ENCODE measurements around the gene CECR2. TPM values are rescaled to one million over a fixed set of nuclear protein-coding genes. Genes with fewer than 3 reads are reported as not detected.
A peak's percentile ranks its signal among the peaks of the same experiment; 100 is the strongest.

CECR2 gene

DNA sequence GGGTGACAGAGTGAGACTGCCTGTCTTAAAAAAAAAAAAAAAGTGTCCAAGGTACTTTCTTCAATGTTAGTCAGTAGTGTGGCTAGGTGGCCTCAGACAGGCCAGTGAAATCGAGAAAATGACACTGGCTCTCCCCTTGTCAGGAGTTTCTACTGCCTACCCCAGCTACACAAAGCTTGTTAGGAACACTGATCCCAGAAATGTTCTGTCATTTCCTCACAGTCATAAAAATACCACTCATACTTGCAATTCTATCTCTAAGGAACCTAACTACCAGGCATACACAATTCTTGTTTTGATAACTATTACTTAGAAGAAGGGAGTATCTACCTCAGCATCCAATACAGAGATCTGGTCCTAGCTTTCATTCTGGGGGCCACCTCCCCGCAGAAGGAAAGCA, 228.0 kb downstream of the CECR2 start:
- Histone ChIP-seq H3K9me3 (replicated peaks; ENCODE audit: low read length) (no peaks in the 10 kb centered on the region), H3K4me2 (ENCODE audit: low read length) (no peak overlapping the region), H3K9ac (ENCODE audit: low read depth, low read length) (peak overlapping the region; percentile 45), H3K4me3 (ENCODE audit: low read length) (no peak overlapping the region), H3K27me3 (ENCODE audit: control insufficient read depth, insufficient read depth, low read length) (no peaks in the 10 kb centered on the region), H3K36me3 (ENCODE audit: insufficient read depth, low read length) (peaks cover 76% of the 10 kb centered on the region), H3K4me1 (ENCODE audit: control insufficient read depth, insufficient read depth, low read length) (peaks cover 8% of the 10 kb centered on the region)

DNA sequence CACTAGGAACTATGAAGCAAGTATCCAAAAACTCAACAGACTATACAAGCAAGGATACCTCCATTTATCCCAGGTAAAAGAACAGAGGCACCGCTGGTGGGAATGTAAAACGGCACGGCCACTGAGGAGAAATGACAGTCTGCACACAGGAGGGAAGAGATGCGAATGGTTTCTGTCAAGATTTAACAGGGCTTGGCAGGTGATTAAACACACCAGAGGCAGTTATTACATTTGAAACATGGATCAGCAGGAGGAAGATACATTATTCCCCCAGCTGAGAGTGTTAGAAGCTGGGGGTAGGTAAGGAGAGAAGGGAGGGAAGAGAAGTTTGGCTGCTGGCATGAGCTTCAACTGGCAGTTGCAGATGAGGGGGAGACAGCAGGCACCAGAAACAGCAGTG, 229.1 kb downstream of the CECR2 start:
- Histone ChIP-seq H3K4me3 (ENCODE audit: low read length) (no peak overlapping the region), H3K9ac (ENCODE audit: low read depth, low read length) (no peak overlapping the region), H3K4me1 (ENCODE audit: control insufficient read depth, insufficient read depth, low read length) (peaks cover 8% of the 10 kb centered on the region), H3K4me2 (ENCODE audit: low read length) (no peak overlapping the region), H3K27me3 (ENCODE audit: control insufficient read depth, insufficient read depth, low read length) (no peaks in the 10 kb centered on the region), H3K36me3 (ENCODE audit: insufficient read depth, low read length) (peaks cover 70% of the 10 kb centered on the region), H3K9me3 (replicated peaks; ENCODE audit: low read length) (no peaks in the 10 kb centered on the region)

DNA sequence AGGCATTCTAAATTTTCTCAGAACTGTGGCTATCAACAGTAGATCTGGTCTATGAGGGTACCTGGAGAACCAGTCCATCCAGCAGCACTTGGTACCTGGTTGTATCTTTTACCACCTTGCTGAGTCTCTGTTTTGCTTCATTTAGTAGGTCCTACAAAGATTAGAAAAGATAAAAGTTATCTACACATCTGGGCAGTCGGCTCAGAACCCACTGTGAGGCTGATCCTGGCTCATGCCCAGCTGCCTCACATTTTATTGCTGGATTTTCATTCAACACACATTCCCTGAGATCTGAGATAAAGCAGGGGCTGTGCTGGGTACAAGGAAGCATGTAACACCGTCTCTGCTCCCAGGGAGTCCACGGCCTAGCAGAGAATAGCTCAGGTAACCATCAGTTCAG, 231.8 kb downstream of the CECR2 start:
- Histone ChIP-seq H3K9ac (ENCODE audit: low read depth, low read length) (no peak overlapping the region), H3K4me3 (ENCODE audit: low read length) (no peak overlapping the region), H3K4me2 (ENCODE audit: low read length) (no peak overlapping the region), H3K9me3 (replicated peaks; ENCODE audit: low read length) (no peaks in the 10 kb centered on the region), H3K27me3 (ENCODE audit: control insufficient read depth, insufficient read depth, low read length) (no peaks in the 10 kb centered on the region), H3K36me3 (ENCODE audit: insufficient read depth, low read length) (peaks cover 60% of the 10 kb centered on the region), H3K4me1 (ENCODE audit: control insufficient read depth, insufficient read depth, low read length) (peaks cover 8% of the 10 kb centered on the region)

DNA sequence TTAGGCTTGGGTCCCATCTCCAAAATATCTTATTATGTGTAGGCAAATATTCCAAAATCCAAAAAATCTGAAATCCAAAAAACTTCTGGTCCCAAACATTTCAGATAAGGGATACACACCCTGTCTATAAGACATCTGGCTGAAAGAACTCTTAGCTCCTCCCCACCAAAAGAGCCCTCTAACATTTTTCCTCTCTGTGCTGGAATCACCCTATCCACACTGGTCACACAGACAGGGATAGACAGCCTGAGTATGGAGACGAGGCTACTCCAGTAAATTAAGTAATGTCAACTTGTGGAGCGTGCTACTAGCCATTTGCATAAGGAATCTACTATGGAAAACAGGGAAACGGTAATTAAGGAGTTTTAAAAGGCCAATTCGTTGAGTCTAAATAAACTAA, 234.4 kb downstream of the CECR2 start:
- peaks cover 49% of the 10 kb centered on the region for H3K36me3 ChIP-seq (ENCODE audit: insufficient read depth, low read length)

DNA sequence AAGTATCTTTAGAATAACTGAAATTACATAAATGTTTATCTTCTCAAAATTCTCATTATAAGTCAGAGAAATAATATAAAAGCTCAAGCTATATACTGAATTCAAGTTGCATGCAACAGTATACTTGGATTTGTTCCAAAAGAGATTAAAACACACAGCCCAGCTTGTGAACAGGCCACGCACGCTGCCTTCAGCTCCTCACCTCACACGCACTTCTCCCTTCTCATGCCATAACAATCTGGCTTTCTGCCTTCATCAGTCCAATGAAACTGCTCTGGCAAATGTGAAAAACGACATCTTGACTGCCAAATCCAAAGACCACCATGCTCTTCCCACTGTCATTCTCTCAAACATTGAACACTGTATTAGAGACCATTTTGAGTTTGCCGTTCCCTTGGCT, 237.2 kb downstream of the CECR2 start:
- H3K36me3 ChIP-seq (ENCODE audit: insufficient read depth, low read length), result peaks cover 47% of the 10 kb centered on the region
- no peaks in the 10 kb centered on the region for H3K9me3 ChIP-seq (replicated peaks; ENCODE audit: low read length)
- H3K4me1 ChIP-seq (ENCODE audit: control insufficient read depth, insufficient read depth, low read length), result no peaks in the 10 kb centered on the region
- no peak overlapping the region for H3K9ac ChIP-seq (ENCODE audit: low read depth, low read length)
- H3K4me3 ChIP-seq (ENCODE audit: low read length), result no peak overlapping the region
- H3K27me3 ChIP-seq (ENCODE audit: control insufficient read depth, insufficient read depth, low read length), result no peaks in the 10 kb centered on the region
- H3K4me2 ChIP-seq (ENCODE audit: low read length), result no peak overlapping the region

More for the DNA sequence above, 234.4 kb downstream of the CECR2 start:
- Histone ChIP-seq H3K4me3 (ENCODE audit: low read length) (no peak overlapping the region), H3K27me3 (ENCODE audit: control insufficient read depth, insufficient read depth, low read length) (no peaks in the 10 kb centered on the region), H3K4me2 (ENCODE audit: low read length) (no peak overlapping the region), H3K9ac (ENCODE audit: low read depth, low read length) (no peak overlapping the region), H3K9me3 (replicated peaks; ENCODE audit: low read length) (no peaks in the 10 kb centered on the region), H3K4me1 (ENCODE audit: control insufficient read depth, insufficient read depth, low read length) (no peaks in the 10 kb centered on the region)

Small RNA genes within 50 kb of the gene (small RNA-seq; reads per million reads assigned to genes)
- gene CECR9 (not detected), gene RN7SL843P (not detected)
